GM12878 (cell line): Measurements from ENCODE around the gene IER3. TPM values are rescaled to one million over a fixed set of nuclear protein-coding genes. Genes with fewer than 3 reads are reported as not detected.

ENCODE experiments used
- CTCF ChIP-seq, 3 experiments: IDR thresholded peaks in 2 of 3; conservative IDR thresholded peaks in 1 of 3; 2 replicates each; pipeline ENCODE4 v1.5.1; 2011; ENCODE audit warnings: low read depth in 3 of 3, low read length in 3 of 3, mild to moderate bottlenecking in 3 of 3, control low read depth in 2 of 3, moderate library complexity in 2 of 3, inconsistent platforms in 1 of 3, mixed read lengths in 1 of 3; ENCODE audit not compliant: control insufficient read depth in 2 of 3, insufficient read depth in 1 of 3; ENCODE audit errors: extremely low read depth in 1 of 3
- DPF2 ChIP-seq: fragments of 450-650 bp; IDR thresholded peaks from 2 replicates; pipeline ENCODE4 v1.6.1; 2017; ENCODE audit warnings: mild to moderate bottlenecking
- GATAD2B ChIP-seq: fragments of 450-650 bp; conservative IDR thresholded peaks from 2 replicates; pipeline ENCODE4 v1.6.1; 2017; ENCODE audit warnings: low read depth, mild to moderate bottlenecking, moderate library complexity
- IKZF2 ChIP-seq, 2 experiments: fragments of 450-650 bp; IDR thresholded peaks; 2 replicates each; pipeline ENCODE4 v1.6.1; 2017; ENCODE audit warnings: mild to moderate bottlenecking in 2 of 2, moderate library complexity in 2 of 2
- NBN ChIP-seq: fragments of 450-650 bp; IDR thresholded peaks from 2 replicates; pipeline ENCODE4 v1.6.1; 2016
- NRF1 ChIP-seq: conservative IDR thresholded peaks from 2 replicates; pipeline ENCODE4 v1.6.1; 2011; ENCODE audit warnings: mild to moderate bottlenecking, low read depth, low read length, improper control_type of control experiment
- SMARCA5 ChIP-seq: fragments of 450-650 bp; IDR thresholded peaks from 2 replicates; pipeline ENCODE4 v1.6.1; 2017; ENCODE audit warnings: mild to moderate bottlenecking
- TCF12 ChIP-seq: IDR thresholded peaks from 2 replicates; pipeline ENCODE4 v1.6.1; 2011; ENCODE audit warnings: low read depth, mild to moderate bottlenecking, low read length
- TCF3 ChIP-seq: IDR thresholded peaks from 2 replicates; pipeline ENCODE4 v1.6.1; 2012; ENCODE audit warnings: low read depth, mild to moderate bottlenecking, low read length, borderline replicate concordance; ENCODE audit not compliant: insufficient read depth
- YY1 ChIP-seq: IDR thresholded peaks from 2 replicates; pipeline ENCODE4 v1.6.1; 2011; ENCODE audit warnings: low read depth, mild to moderate bottlenecking, low read length
- polyA plus RNA-seq, 11 experiments: library from polyadenylated mRNA; depleted of rRNA in 4 of 11; unstranded in 6 of 11; stranded (reverse) in 5 of 11; fragments of >200 nt; fragmentation: Nextera tagmentation in 4 of 11; fragmentation: Illumina TruSeq in 1 of 11; extraction: Ambion mirVana in 4 of 11; extraction: Trizol in 1 of 11; gene quantifications; 1 replicate in 1 of 11; 2 replicates in 10 of 11; pipeline versions ENCODE4 v1.2.1 to v1.2.3, GENCODE V29; 2011 to 2016; ENCODE audit warnings: inconsistent platforms in 2 of 11, missing spikeins in 2 of 11, low read depth in 1 of 11
- total RNA-seq, 4 experiments: library from RNA; depleted of rRNA in 3 of 4; stranded (reverse); fragments of >200 nt in 3 of 4; fragmentation: Illumina TruSeq in 1 of 4; extraction: Trizol in 1 of 4; gene quantifications; 2 replicates each; pipeline versions ENCODE4 v1.2.1 to v1.2.3, GENCODE V29; 2013 to 2021
- TF ChIP-seq, protein P1 (sequence below): fragments of 450-650 bp; IDR thresholded peaks from 2 replicates; pipeline ENCODE4 v1.6.1; 2017; ENCODE audit warnings: low read depth, mild to moderate bottlenecking, moderate library complexity
- TF ChIP-seq, protein P2 (sequence below): fragments of 450-650 bp; formaldehyde crosslinking; IDR thresholded peaks from 2 replicates; pipeline ENCODE4 v1.4.0; 2020; ENCODE audit warnings: mild to moderate bottlenecking, moderate library complexity
- TF ChIP-seq, protein P3 (sequence below): fragments of 450-650 bp; formaldehyde crosslinking; IDR thresholded peaks from 2 replicates; pipeline ENCODE4 v1.4.0; 2022; ENCODE audit warnings: mild to moderate bottlenecking, moderate library complexity
- TF ChIP-seq, protein P4 (sequence below): fragments of 450-650 bp; formaldehyde crosslinking; IDR thresholded peaks from 2 replicates; pipeline ENCODE4 v1.5.0; 2022; ENCODE audit warnings: mild to moderate bottlenecking, missing genetic modification characterization

IER3 gene
- total and polyA plus RNA-seq, 10 of the 15 experiments (the other 5 are each of a cell fraction or from before 2014, with no cell fraction given), result 1.9 to 100 (median 32.3) TPM

DNA sequence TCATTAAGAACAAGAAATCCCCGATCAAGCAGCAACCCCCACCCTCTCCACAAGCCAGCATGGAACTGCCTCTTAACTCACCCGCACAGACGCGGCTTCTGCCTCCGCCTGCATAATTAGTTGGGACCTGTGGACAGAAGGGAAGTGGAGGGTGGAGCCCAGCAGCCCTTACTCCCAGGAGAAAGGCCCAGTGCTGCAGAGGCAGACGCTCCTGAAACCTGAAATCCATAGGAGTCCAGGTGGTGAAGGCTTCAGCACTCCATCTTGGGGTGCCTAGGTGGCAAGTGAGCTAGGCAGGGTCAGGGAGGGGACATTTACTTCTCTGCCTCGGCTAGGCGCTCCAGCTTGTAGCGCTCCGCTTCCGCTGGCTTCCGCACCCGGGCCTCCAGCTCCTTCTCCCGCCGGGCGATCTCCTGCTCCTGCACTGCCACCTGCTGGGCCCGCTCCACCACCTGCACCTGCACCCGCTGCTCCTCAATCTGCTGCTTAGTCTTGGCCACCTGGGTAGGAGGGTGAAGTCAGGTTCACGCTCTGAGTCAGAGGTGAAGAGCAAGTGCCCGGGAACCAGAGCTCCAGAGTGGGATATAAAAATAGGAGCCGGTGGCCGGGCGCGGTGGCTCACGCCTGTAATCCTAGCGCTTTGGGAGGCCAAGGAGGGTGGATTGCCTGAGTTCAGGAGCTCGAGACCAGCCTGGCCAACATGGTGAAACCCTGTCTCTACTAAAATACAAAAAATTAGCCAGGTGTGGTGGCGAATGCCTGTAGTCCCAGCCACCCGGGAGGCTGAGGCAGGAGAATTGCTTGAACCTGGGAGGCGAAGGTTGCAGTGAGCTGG is 13.5 kb downstream of the IER3 start (continued):
- TF ChIP-seq, protein P1, sequence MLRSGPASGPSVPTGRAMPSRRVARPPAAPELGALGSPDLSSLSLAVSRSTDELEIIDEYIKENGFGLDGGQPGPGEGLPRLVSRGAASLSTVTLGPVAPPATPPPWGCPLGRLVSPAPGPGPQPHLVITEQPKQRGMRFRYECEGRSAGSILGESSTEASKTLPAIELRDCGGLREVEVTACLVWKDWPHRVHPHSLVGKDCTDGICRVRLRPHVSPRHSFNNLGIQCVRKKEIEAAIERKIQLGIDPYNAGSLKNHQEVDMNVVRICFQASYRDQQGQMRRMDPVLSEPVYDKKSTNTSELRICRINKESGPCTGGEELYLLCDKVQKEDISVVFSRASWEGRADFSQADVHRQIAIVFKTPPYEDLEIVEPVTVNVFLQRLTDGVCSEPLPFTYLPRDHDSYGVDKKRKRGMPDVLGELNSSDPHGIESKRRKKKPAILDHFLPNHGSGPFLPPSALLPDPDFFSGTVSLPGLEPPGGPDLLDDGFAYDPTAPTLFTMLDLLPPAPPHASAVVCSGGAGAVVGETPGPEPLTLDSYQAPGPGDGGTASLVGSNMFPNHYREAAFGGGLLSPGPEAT, result 0 out of 2 replicates have a peak, but pooled peaks have one; percentile 28
- peak; percentile 48 for TF ChIP-seq NBN
- TF ChIP-seq SMARCA5, result peak; percentile 88; the same call in 1 of the 2 replicates
- TF ChIP-seq DPF2, result peak; percentile 34; the same call in 1 of the 2 replicates
- peak; percentile 93 for TF ChIP-seq TCF12
- no peak for TF ChIP-seq NRF1
- TF ChIP-seq, protein P2, sequence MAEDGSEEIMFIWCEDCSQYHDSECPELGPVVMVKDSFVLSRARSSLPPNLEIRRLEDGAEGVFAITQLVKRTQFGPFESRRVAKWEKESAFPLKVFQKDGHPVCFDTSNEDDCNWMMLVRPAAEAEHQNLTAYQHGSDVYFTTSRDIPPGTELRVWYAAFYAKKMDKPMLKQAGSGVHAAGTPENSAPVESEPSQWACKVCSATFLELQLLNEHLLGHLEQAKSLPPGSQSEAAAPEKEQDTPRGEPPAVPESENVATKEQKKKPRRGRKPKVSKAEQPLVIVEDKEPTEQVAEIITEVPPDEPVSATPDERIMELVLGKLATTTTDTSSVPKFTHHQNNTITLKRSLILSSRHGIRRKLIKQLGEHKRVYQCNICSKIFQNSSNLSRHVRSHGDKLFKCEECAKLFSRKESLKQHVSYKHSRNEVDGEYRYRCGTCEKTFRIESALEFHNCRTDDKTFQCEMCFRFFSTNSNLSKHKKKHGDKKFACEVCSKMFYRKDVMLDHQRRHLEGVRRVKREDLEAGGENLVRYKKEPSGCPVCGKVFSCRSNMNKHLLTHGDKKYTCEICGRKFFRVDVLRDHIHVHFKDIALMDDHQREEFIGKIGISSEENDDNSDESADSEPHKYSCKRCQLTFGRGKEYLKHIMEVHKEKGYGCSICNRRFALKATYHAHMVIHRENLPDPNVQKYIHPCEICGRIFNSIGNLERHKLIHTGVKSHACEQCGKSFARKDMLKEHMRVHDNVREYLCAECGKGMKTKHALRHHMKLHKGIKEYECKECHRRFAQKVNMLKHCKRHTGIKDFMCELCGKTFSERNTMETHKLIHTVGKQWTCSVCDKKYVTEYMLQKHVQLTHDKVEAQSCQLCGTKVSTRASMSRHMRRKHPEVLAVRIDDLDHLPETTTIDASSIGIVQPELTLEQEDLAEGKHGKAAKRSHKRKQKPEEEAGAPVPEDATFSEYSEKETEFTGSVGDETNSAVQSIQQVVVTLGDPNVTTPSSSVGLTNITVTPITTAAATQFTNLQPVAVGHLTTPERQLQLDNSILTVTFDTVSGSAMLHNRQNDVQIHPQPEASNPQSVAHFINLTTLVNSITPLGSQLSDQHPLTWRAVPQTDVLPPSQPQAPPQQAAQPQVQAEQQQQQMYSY (CRISPR knock-in tag), result no peak
- peak; percentile 83 to 96 (median 90) for TF ChIP-seq CTCF (IDR thresholded peaks at IDR 0.05 in 2 of 3, conservative IDR thresholded peaks at IDR 0.05 in 1 of 3; ENCODE audit: control insufficient read depth in 2 of 3, extremely low read depth in 1 of 3, insufficient read depth in 1 of 3, low read depth in 3 of 3, low read length in 3 of 3)
- TF ChIP-seq YY1, result peak; percentile 76; the same call in 1 of the 2 replicates
- 0 out of 2 replicates have a peak, but pooled peaks have one; percentile 13 for TF ChIP-seq GATAD2B
- TF ChIP-seq, protein P3, sequence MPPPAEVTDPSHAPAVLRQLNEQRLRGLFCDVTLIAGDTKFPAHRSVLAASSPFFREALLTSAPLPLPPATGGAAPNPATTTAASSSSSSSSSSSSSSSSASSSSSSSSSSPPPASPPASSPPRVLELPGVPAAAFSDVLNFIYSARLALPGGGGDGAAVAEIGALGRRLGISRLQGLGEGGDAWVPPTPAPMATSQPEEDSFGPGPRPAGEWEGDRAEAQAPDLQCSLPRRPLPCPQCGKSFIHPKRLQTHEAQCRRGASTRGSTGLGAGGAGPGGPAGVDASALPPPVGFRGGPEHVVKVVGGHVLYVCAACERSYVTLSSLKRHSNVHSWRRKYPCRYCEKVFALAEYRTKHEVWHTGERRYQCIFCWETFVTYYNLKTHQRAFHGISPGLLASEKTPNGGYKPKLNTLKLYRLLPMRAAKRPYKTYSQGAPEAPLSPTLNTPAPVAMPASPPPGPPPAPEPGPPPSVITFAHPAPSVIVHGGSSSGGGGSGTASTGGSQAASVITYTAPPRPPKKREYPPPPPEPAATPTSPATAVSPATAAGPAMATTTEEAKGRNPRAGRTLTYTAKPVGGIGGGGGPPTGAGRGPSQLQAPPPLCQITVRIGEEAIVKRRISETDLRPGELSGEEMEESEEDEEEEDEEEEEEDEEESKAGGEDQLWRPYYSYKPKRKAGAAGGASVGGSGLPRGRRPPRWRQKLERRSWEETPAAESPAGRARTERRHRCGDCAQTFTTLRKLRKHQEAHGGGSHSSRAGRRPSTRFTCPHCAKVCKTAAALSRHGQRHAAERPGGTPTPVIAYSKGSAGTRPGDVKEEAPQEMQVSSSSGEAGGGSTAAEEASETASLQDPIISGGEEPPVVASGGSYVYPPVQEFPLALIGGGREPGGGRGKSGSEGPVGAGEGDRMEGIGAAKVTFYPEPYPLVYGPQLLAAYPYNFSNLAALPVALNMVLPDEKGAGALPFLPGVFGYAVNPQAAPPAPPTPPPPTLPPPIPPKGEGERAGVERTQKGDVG (CRISPR knock-in tag), result no peak
- peak; percentile 95 for TF ChIP-seq TCF3
- TF ChIP-seq IKZF2 (IDR thresholded peaks at IDR 0.05), result peak; percentile 67 to 73
- TF ChIP-seq, protein P4, sequence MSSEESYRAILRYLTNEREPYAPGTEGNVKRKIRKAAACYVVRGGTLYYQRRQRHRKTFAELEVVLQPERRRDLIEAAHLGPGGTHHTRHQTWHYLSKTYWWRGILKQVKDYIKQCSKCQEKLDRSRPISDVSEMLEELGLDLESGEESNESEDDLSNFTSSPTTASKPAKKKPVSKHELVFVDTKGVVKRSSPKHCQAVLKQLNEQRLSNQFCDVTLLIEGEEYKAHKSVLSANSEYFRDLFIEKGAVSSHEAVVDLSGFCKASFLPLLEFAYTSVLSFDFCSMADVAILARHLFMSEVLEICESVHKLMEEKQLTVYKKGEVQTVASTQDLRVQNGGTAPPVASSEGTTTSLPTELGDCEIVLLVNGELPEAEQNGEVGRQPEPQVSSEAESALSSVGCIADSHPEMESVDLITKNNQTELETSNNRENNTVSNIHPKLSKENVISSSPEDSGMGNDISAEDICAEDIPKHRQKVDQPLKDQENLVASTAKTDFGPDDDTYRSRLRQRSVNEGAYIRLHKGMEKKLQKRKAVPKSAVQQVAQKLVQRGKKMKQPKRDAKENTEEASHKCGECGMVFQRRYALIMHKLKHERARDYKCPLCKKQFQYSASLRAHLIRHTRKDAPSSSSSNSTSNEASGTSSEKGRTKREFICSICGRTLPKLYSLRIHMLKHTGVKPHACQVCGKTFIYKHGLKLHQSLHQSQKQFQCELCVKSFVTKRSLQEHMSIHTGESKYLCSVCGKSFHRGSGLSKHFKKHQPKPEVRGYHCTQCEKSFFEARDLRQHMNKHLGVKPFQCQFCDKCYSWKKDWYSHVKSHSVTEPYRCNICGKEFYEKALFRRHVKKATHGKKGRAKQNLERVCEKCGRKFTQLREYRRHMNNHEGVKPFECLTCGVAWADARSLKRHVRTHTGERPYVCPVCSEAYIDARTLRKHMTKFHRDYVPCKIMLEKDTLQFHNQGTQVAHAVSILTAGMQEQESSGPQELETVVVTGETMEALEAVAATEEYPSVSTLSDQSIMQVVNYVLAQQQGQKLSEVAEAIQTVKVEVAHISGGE, result no peak
